Upper lobe of right lung (tissue), 1 donor: Measurements from ENCODE around the gene ISL2. TPM values are rescaled to one million over a fixed set of nuclear protein-coding genes. Genes with fewer than 3 reads are reported as not detected.

ENCODE experiments used
- ATAC-seq: fragments of 200-7000 bp; cut with Tn5 transposase; one replicate; pipeline ENCODE4 v1.9.1; 2020; ENCODE audit warnings: mild to moderate bottlenecking, moderate library complexity
- DNase-seq: peaks from one replicate; pipeline ENCODE4 v3.0.0-alpha.2; 2020
- H3K27ac ChIP-seq: fragments of 200-600 bp; one replicate; pipeline ENCODE4 v1.8.0; 2022
- H3K27me3 ChIP-seq: fragments of 200-600 bp; one replicate; pipeline ENCODE4 v1.8.0; 2022; ENCODE audit warnings: mild to moderate bottlenecking
- H3K36me3 ChIP-seq: fragments of 200-600 bp; one replicate; pipeline ENCODE4 v1.8.0; 2022
- H3K4me1 ChIP-seq: fragments of 200-600 bp; one replicate; pipeline ENCODE4 v1.8.0; 2022
- H3K4me3 ChIP-seq: fragments of 200-600 bp; one replicate; pipeline ENCODE4 v1.8.0; 2022; ENCODE audit warnings: mild to moderate bottlenecking
- H3K9me3 ChIP-seq: fragments of 200-600 bp; one replicate; pipeline ENCODE4 v1.8.0; 2022
- CTCF ChIP-seq: fragments of 200-600 bp; IDR thresholded peaks from one replicate; pipeline ENCODE4 v1.8.0; 2022; ENCODE audit warnings: antibody characterized with exemption
- intact Hi-C: fragments of 100-400 bp; cut with DNase I; formaldehyde crosslinking; loops from one replicate; pipeline ENCODE4 v1.11.0; 2022
- total RNA-seq: library from RNA; stranded (reverse); fragmentation: NEBNext Ultra II Directional; extraction: Animal tissue kit (Norgen Biotek cat#: 25700); gene quantifications from one replicate; pipeline ENCODE4 v1.2.1, GENCODE V29; 2021
- donor health status: DM: no; HTN: yes; CAD: no; lungs with severe emphysema.

ISL2 gene
- total RNA-seq, 1 donor from 2014 or later = not detected

- Histone ChIP-seq H3K4me3 (no peak overlapping the region), H3K9me3 (no peaks in the 10 kb centered on the region), H3K4me1 (peaks cover 9% of the 10 kb centered on the region), H3K36me3 (peaks cover 8% of the 10 kb centered on the region), H3K27me3 (no peaks in the 10 kb centered on the region), H3K27ac (no peak overlapping the region)
- DNase-seq = no peak
- intact Hi-C loops = no loop called here
- ATAC-seq = peak; percentile 68
- no peak for TF ChIP-seq CTCF
These were observed 31.6 kb downstream of the ISL2 start for GRCh38 chr15:76368122-76368621.

GRCh38 chr15:76376029-76376428 lies 39.5 kb downstream of the ISL2 start:
- Histone ChIP-seq H3K4me3 (no peak overlapping the region), H3K27ac (no peak overlapping the region), H3K9me3 (no peaks in the 10 kb centered on the region), H3K27me3 (no peaks in the 10 kb centered on the region), H3K4me1 (no peaks in the 10 kb centered on the region), H3K36me3 (peaks cover 13% of the 10 kb centered on the region)
- peak; percentile 87 for ATAC-seq
- no peak for TF ChIP-seq CTCF
- no peak for DNase-seq
- intact Hi-C loops = no loop called here

GRCh38 chr15:76376816-76377215 lies 40.2 kb downstream of the ISL2 start:
- Histone ChIP-seq H3K4me3 (no peak overlapping the region), H3K27ac (no peak overlapping the region), H3K9me3 (no peaks in the 10 kb centered on the region), H3K27me3 (no peaks in the 10 kb centered on the region), H3K36me3 (peaks cover 13% of the 10 kb centered on the region), H3K4me1 (no peaks in the 10 kb centered on the region)
- intact Hi-C loops = no loop called here
- DNase-seq = no peak
- ATAC-seq = no peak
- TF ChIP-seq CTCF = no peak

- peaks cover 12% of the 10 kb centered on the region for H3K36me3 ChIP-seq
- intact Hi-C loops = no loop called here
- no peaks in the 10 kb centered on the region for H3K27me3 ChIP-seq
- H3K27ac ChIP-seq = no peak overlapping the region
- ATAC-seq = no peak
- H3K4me1 ChIP-seq = no peaks in the 10 kb centered on the region
- no peak overlapping the region for H3K4me3 ChIP-seq
- H3K9me3 ChIP-seq = no peaks in the 10 kb centered on the region
- no peak for TF ChIP-seq CTCF
- DNase-seq = no peak
These were observed 40.6 kb downstream of the ISL2 start for GRCh38 chr15:76377217-76377616.

- Histone ChIP-seq H3K27me3 (no peaks in the 10 kb centered on the region), H3K9me3 (no peaks in the 10 kb centered on the region), H3K4me1 (no peaks in the 10 kb centered on the region), H3K4me3 (no peak overlapping the region), H3K36me3 (peaks cover 7% of the 10 kb centered on the region), H3K27ac (no peak overlapping the region)
- ATAC-seq (no peak), DNase-seq (no peak)
- intact Hi-C loops = no loop called here
- TF ChIP-seq CTCF = no peak
These were observed 41.2 kb downstream of the ISL2 start for GRCh38 chr15:76377751-76378150.

- Histone ChIP-seq H3K4me1 (no peaks in the 10 kb centered on the region), H3K9me3 (no peaks in the 10 kb centered on the region), H3K4me3 (no peak overlapping the region), H3K27me3 (no peaks in the 10 kb centered on the region), H3K36me3 (peaks cover under 1% of the 10 kb centered on the region), H3K27ac (no peak overlapping the region)
- TF ChIP-seq CTCF = no peak
- ATAC-seq (no peak), DNase-seq (no peak)
- intact Hi-C loops = no loop called here
These were observed 42.1 kb downstream of the ISL2 start for GRCh38 chr15:76378691-76379090.
